ENCODE measurements around the gene MAP3K8.

The MAP3K8 gene

GRCh38 chr10:30505543-30506298 lies 71.7 kb downstream of the MAP3K8 start:
- no peak for DNase-seq (ENCODE audit: extremely low read depth, low read depth)
- H3K4me3 ChIP-seq (replicated peaks; ENCODE audit: low read depth, low read length), result no peak overlapping the region
- no peak for TF ChIP-seq CTCF (IDR thresholded peaks at IDR 0.05; ENCODE audit: low read depth, low read length, missing control alignments)

- no peak for TF ChIP-seq CTCF (IDR thresholded peaks at IDR 0.05; ENCODE audit: low read depth, low read length, missing control alignments)
- no peak for DNase-seq (ENCODE audit: extremely low read depth, low read depth)
- no peak overlapping the region for H3K4me3 ChIP-seq (replicated peaks; ENCODE audit: low read depth, low read length)
Observed at GRCh38 chr10:30509508-30509907, 75.5 kb downstream of the MAP3K8 start.

- no peak for TF ChIP-seq CTCF (IDR thresholded peaks at IDR 0.05; ENCODE audit: low read depth, low read length, missing control alignments)
- DNase-seq (ENCODE audit: extremely low read depth, low read depth), result no peak
- H3K4me3 ChIP-seq (replicated peaks; ENCODE audit: low read depth, low read length), result no peak overlapping the region
Observed at GRCh38 chr10:30510184-30510931, 76.4 kb downstream of the MAP3K8 start.

GRCh38 chr10:30510932-30511700 lies 77.1 kb downstream of the MAP3K8 start:
- TF ChIP-seq CTCF (IDR thresholded peaks at IDR 0.05; ENCODE audit: low read depth, low read length, missing control alignments), result no peak
- H3K4me3 ChIP-seq (replicated peaks; ENCODE audit: low read depth, low read length), result no peak overlapping the region
- no peak for DNase-seq (ENCODE audit: extremely low read depth, low read depth)
